Fibroblast of villous mesenchyme (primary cell): Measurements from ENCODE around the gene SLX4IP. TPM values are rescaled to one million over a fixed set of nuclear protein-coding genes. Genes with fewer than 3 reads are reported as not detected.

ENCODE experiments used
- DNase-seq: peaks from one replicate; pipeline ENCODE4 v3.0.0-alpha.2; 2010; ENCODE audit warnings: low read depth
- H3K4me3 ChIP-seq: 2 replicates; pipeline ENCODE4 v1.5.1; 2011; ENCODE audit warnings: low read depth, mild to moderate bottlenecking, low read length
- CTCF ChIP-seq: IDR thresholded peaks from 2 replicates; pipeline ENCODE4 v1.5.1; 2012; ENCODE audit warnings: low read depth, mild to moderate bottlenecking, low read length; ENCODE audit not compliant: insufficient read depth
- total RNA-seq: library from RNA; depleted of rRNA; stranded (reverse); fragments of >200 nt; gene quantifications from 2 replicates; pipeline ENCODE4 v1.2.3, GENCODE V29; 2012

Gene SLX4IP
- total RNA-seq, 1 donor, result 5.6 TPM

- no peak overlapping the region for H3K4me3 ChIP-seq
- DNase-seq, result no peak
- no peak for TF ChIP-seq CTCF
Measured at GRCh38 chr20:10453241-10453640, 18.1 kb downstream of the SLX4IP start.

GRCh38 chr20:10454151-10454750 lies 19.1 kb downstream of the SLX4IP start:
- DNase-seq, result no peak
- no peak overlapping the region for H3K4me3 ChIP-seq
- no peak for TF ChIP-seq CTCF

- H3K4me3 ChIP-seq, result no peak overlapping the region
- no peak for DNase-seq
- TF ChIP-seq CTCF, result no peak
Measured at GRCh38 chr20:10461495-10461894, 26.4 kb downstream of the SLX4IP start.

GRCh38 chr20:10462516-10462915 lies 27.4 kb downstream of the SLX4IP start:
- H3K4me3 ChIP-seq, result no peak overlapping the region
- DNase-seq, result no peak
- TF ChIP-seq CTCF, result no peak

- DNase-seq, result no peak
- no peak for TF ChIP-seq CTCF
- no peak overlapping the region for H3K4me3 ChIP-seq
Measured at GRCh38 chr20:10463622-10464021, 28.5 kb downstream of the SLX4IP start.

- peak; percentile 48 for DNase-seq
- no peak for TF ChIP-seq CTCF
- H3K4me3 ChIP-seq, result no peak overlapping the region
Measured at GRCh38 chr20:10465135-10465534, 30.0 kb downstream of the SLX4IP start.

- H3K4me3 ChIP-seq, result no peak overlapping the region
- DNase-seq, result no peak
- no peak for TF ChIP-seq CTCF
Measured at GRCh38 chr20:10466325-10466724, 31.2 kb downstream of the SLX4IP start.
